ENCODE data around the gene RPL22.

DNA sequence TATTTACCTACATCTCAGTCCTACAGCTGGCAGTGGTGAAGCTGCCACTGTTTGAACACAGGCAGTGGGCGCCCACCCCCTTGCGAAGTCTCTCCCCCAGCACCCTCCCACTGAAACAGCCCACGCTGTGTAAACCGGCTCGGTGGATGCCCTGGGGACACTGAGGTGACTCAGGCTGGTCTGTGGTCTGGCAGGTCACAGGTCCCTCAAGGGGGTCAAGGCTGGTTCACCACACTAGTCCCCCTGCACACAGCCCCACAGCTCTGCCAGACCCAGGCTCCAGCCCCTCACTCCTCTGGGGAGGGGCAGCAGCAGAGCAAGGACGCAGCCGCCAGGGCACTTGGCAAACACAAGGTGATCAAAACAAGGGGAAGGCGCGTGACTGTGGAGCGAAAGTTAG, 26.8 kb downstream of the RPL22 start:
- TF ChIP-seq YY1 (IDR thresholded peaks at IDR 0.05; ENCODE audit: insufficient read depth, insufficient read length): no peak
- TF ChIP-seq ZNF274 (IDR thresholded peaks at IDR 0.05; ENCODE audit: low read depth, low read length): no peak
